Neural progenitor cell (in vitro differentiated cells): ENCODE measurements around the gene RAB3A.

ENCODE experiments used
- CTCF ChIP-seq: fragments of 200-600 bp; sonication (generic); IDR thresholded peaks from 2 replicates; pipeline ENCODE4 v1.5.1; 2017; ENCODE audit warnings: antibody characterized with exemption, mild to moderate bottlenecking
- EZH2 ChIP-seq: fragments of 200-600 bp; sonication (generic); IDR thresholded peaks from 2 replicates; pipeline ENCODE4 v1.6.1; 2017; ENCODE audit warnings: antibody characterized with exemption, mild to moderate bottlenecking, moderate library complexity
- EZH2phosphoT487 ChIP-seq: fragments of 200-600 bp; sonication (generic); IDR thresholded peaks from 2 replicates; pipeline ENCODE4 v1.6.1; 2017; ENCODE audit warnings: antibody characterized with exemption

GRCh38 chr19:18198374-18198773, 5.5 kb downstream of the RAB3A start:
- TF ChIP-seq CTCF (no peak), EZH2phosphoT487 (no peak), EZH2 (no peak)
